Loucy (cell line): ENCODE data around the gene ANKRD27.

ENCODE experiments used
- CTCF ChIP-seq: fragments of 200-600 bp; sonication (generic); conservative IDR thresholded peaks from 2 replicates; pipeline ENCODE4 v1.5.1; 2014; ENCODE audit warnings: mild to moderate bottlenecking, antibody characterized with exemption, low read length
- EZH2phosphoT487 ChIP-seq: fragments of 200-600 bp; IDR thresholded peaks from 2 replicates; pipeline ENCODE4 v1.6.1; 2018; ENCODE audit warnings: antibody characterized with exemption, mild to moderate bottlenecking, moderate library complexity, borderline replicate concordance

- TF ChIP-seq CTCF (no peak), EZH2phosphoT487 (no peak)
Observed at GRCh38 chr19:32606289-32606688, 68.7 kb downstream of the ANKRD27 start.
